ENCODE data around the gene CLIC5. TPM values are rescaled to one million over a fixed set of nuclear protein-coding genes. Genes with fewer than 3 reads are reported as not detected.

Gene CLIC5
- total RNA-seq, 6 donors from 2014 or later: 110 to 197 (median 138) TPM

GRCh38 chr6:45850378-45851033 is 165.2 kb downstream of the CLIC5 start:
- WGBS, 2 donors: 65 to 69% methylated on average over 8 of the region's 8 CpGs

GRCh38 chr6:45845567-45845966 is 170.1 kb downstream of the CLIC5 start:
- DNase-seq (no peak), ATAC-seq (ENCODE audit: low FRiP score in 2 of 2) (no peak)
- Histone ChIP-seq H3K36me3 (no peaks in the 10 kb centered on the region), H3K27me3 (no peaks in the 10 kb centered on the region), H3K4me1 (no peaks in the 10 kb centered on the region), H3K27ac (no peak overlapping the region), H3K9me3 (no peaks in the 10 kb centered on the region), H3K4me3 (no peak overlapping the region)
- 52 to 65% methylated on average over 1 of the region's 1 CpG for WGBS, 2 donors
- no peak for TF ChIP-seq EP300 (IDR thresholded peaks at IDR 0.05)
- no peak for TF ChIP-seq CTCF (IDR thresholded peaks at IDR 0.05)
- TF ChIP-seq POLR2A (IDR thresholded peaks at IDR 0.05): no peak
- TF ChIP-seq POLR2AphosphoS5 (IDR thresholded peaks at IDR 0.05): no peak

More at GRCh38 chr6:45850378-45851033, 165.2 kb downstream of the CLIC5 start:
- Histone ChIP-seq H3K9me3 (no peaks in the 10 kb centered on the region), H3K27ac (no peak overlapping the region), H3K36me3 (no peaks in the 10 kb centered on the region), H3K27me3 (no peaks in the 10 kb centered on the region), H3K4me3 (no peak overlapping the region), H3K4me1 (no peaks in the 10 kb centered on the region)
- DNase-seq: no peak
- TF ChIP-seq POLR2A (IDR thresholded peaks at IDR 0.05) (no peak), POLR2AphosphoS5 (IDR thresholded peaks at IDR 0.05) (no peak), EP300 (IDR thresholded peaks at IDR 0.05) (no peak), CTCF (IDR thresholded peaks at IDR 0.05) (no peak)
- no peak for ATAC-seq (ENCODE audit: low FRiP score in 2 of 2)

GRCh38 chr6:45844986-45845385 is 170.7 kb downstream of the CLIC5 start:
- no peaks in the 10 kb centered on the region for H3K9me3 ChIP-seq
- no peak overlapping the region for H3K27ac ChIP-seq
- WGBS, 2 donors: 90 to 93% methylated on average over 8 of the region's 8 CpGs
- no peak for TF ChIP-seq EP300 (IDR thresholded peaks at IDR 0.05)
- TF ChIP-seq POLR2A (IDR thresholded peaks at IDR 0.05): no peak
- no peak for TF ChIP-seq POLR2AphosphoS5 (IDR thresholded peaks at IDR 0.05)
- TF ChIP-seq CTCF (IDR thresholded peaks at IDR 0.05): no peak
- H3K4me1 ChIP-seq: no peaks in the 10 kb centered on the region
- DNase-seq: no peak
- no peak for ATAC-seq (ENCODE audit: low FRiP score in 2 of 2)
- no peaks in the 10 kb centered on the region for H3K27me3 ChIP-seq
- H3K36me3 ChIP-seq: no peaks in the 10 kb centered on the region
- no peak overlapping the region for H3K4me3 ChIP-seq

- no peak overlapping the region for H3K4me3 ChIP-seq
- ATAC-seq (ENCODE audit: low FRiP score in 2 of 2) (peak in 1 of 2 donors; percentile 16), DNase-seq (no peak)
- no peaks in the 10 kb centered on the region for H3K4me1 ChIP-seq
- H3K27ac ChIP-seq: no peak overlapping the region
- TF ChIP-seq EP300 (IDR thresholded peaks at IDR 0.05): no peak
- TF ChIP-seq CTCF (IDR thresholded peaks at IDR 0.05): no peak
- no peak for TF ChIP-seq POLR2AphosphoS5 (IDR thresholded peaks at IDR 0.05)
- no peak for TF ChIP-seq POLR2A (IDR thresholded peaks at IDR 0.05)
- 52 to 58% methylated on average over 8 of the region's 8 CpGs for WGBS, 2 donors
- no peaks in the 10 kb centered on the region for H3K36me3 ChIP-seq
- H3K9me3 ChIP-seq: no peaks in the 10 kb centered on the region
- no peaks in the 10 kb centered on the region for H3K27me3 ChIP-seq
Measured at GRCh38 chr6:45843848-45844521, 171.7 kb downstream of the CLIC5 start.
